Measurements from ENCODE around the gene MAD1L1. TPM values are rescaled to one million over a fixed set of nuclear protein-coding genes. Genes with fewer than 3 reads are reported as not detected.

Gene MAD1L1
- total and polyA plus RNA-seq, 4 donors = 12.8 to 20.7 (median 16.5) TPM

- no peak overlapping the region for H3K9ac ChIP-seq (ENCODE audit: low read depth in 1 of 2, low read length in 2 of 2)
- H3K4me3 ChIP-seq (ENCODE audit: low read depth in 1 of 3, low read length in 3 of 3) = no peak overlapping the region
- no peaks in the 10 kb centered on the region for H3K36me3 ChIP-seq (ENCODE audit: control insufficient read depth in 4 of 4, insufficient read depth in 3 of 4, low read depth in 1 of 4, low read length in 3 of 4)
- no peaks in the 10 kb centered on the region for H3K27me3 ChIP-seq (ENCODE audit: control insufficient read depth in 4 of 4, insufficient read depth in 4 of 4, low read length in 3 of 4)
- no peak overlapping the region for H3K27ac ChIP-seq (ENCODE audit: low read depth in 1 of 2, low read length in 2 of 2)
- H3K4me1 ChIP-seq (ENCODE audit: control insufficient read depth in 4 of 4, insufficient read depth in 4 of 4, low read length in 3 of 4) = peaks cover 0 to 10% (median 6%) of the 10 kb centered on the region in 4 donors
- DNase-seq (ENCODE audit: low spot score) = no peak
- WGBS = 96% methylated on average over 18 of the region's 18 CpGs
- no peaks in the 10 kb centered on the region for H3K9me3 ChIP-seq (ENCODE audit: control insufficient read depth in 4 of 4, low read length in 3 of 4)
- no peak for TF ChIP-seq EGR1 (IDR thresholded peaks at IDR 0.05; ENCODE audit: low read depth in 2 of 2)
- no peak for TF ChIP-seq REST (IDR thresholded peaks at IDR 0.05)
- no peak for TF ChIP-seq MAX (IDR thresholded peaks at IDR 0.05)
These were observed 321.9 kb downstream of the MAD1L1 start for GRCh38 chr7:1910827-1911226.

GRCh38 chr7:1910081-1910685 is 322.6 kb downstream of the MAD1L1 start:
- H3K9ac ChIP-seq (ENCODE audit: low read depth in 1 of 2, low read length in 2 of 2) = no peak overlapping the region
- no peak overlapping the region for H3K4me3 ChIP-seq (ENCODE audit: low read depth in 1 of 3, low read length in 3 of 3)
- DNase-seq (ENCODE audit: low spot score) = no peak
- peaks cover 0 to 10% (median 6%) of the 10 kb centered on the region in 4 donors for H3K4me1 ChIP-seq (ENCODE audit: control insufficient read depth in 4 of 4, insufficient read depth in 4 of 4, low read length in 3 of 4)
- H3K36me3 ChIP-seq (ENCODE audit: control insufficient read depth in 4 of 4, insufficient read depth in 3 of 4, low read depth in 1 of 4, low read length in 3 of 4) = no peaks in the 10 kb centered on the region
- TF ChIP-seq ZBTB33 (IDR thresholded peaks at IDR 0.05) (no peak), MAX (IDR thresholded peaks at IDR 0.05) (no peak), FOXA2 (IDR thresholded peaks at IDR 0.05) (no peak), REST (IDR thresholded peaks at IDR 0.05) (no peak), HNF4A (conservative IDR thresholded peaks at IDR 0.05) (no peak), SP1 (IDR thresholded peaks at IDR 0.05) (no peak), EGR1 (IDR thresholded peaks at IDR 0.05; ENCODE audit: low read depth in 2 of 2) (no peak), RAD21 (IDR thresholded peaks at IDR 0.05) (no peak), HNF4G (IDR thresholded peaks at IDR 0.05) (no peak), YY1 (IDR thresholded peaks at IDR 0.05) (no peak), GABPA (IDR thresholded peaks at IDR 0.05 in 1 of 2, conservative IDR thresholded peaks at IDR 0.05 in 1 of 2) (no peak), FOXA1 (IDR thresholded peaks at IDR 0.05) (no peak), RXRA (IDR thresholded peaks at IDR 0.05) (no peak), JUND (IDR thresholded peaks at IDR 0.05) (no peak), CTCF (IDR thresholded peaks at IDR 0.05; ENCODE audit: low read depth, low read length, missing input control) (no peak)
- 97% methylated on average over 26 of the region's 26 CpGs for WGBS
- H3K27me3 ChIP-seq (ENCODE audit: control insufficient read depth in 4 of 4, insufficient read depth in 4 of 4, low read length in 3 of 4) = no peaks in the 10 kb centered on the region
- H3K27ac ChIP-seq (ENCODE audit: low read depth in 1 of 2, low read length in 2 of 2) = no peak overlapping the region
- H3K9me3 ChIP-seq (ENCODE audit: control insufficient read depth in 4 of 4, low read length in 3 of 4) = no peaks in the 10 kb centered on the region
